Liver (tissue), 9 donors: Measurements from ENCODE around the gene TMOD2. TPM values are rescaled to one million over a fixed set of nuclear protein-coding genes. Genes with fewer than 3 reads are reported as not detected.

Experiments
- DNase-seq: peaks from one replicate; pipeline ENCODE4 v3.0.0-alpha.2; 2017; ENCODE audit warnings: low spot score
- H3K27ac ChIP-seq, 2 donors: one replicate each; pipeline ENCODE4 v1.7.0; 2013; ENCODE audit warnings: inconsistent platforms in 2 of 2, low read length in 2 of 2, control low read depth in 1 of 2, low read depth in 1 of 2, mild to moderate bottlenecking in 1 of 2
- H3K27me3 ChIP-seq, 4 donors: one replicate each; pipeline versions ENCODE4 v1.6.1 to v1.7.0; 2013; ENCODE audit warnings: low read length in 3 of 4, inconsistent platforms in 1 of 4, mild to moderate bottlenecking in 1 of 4, moderate library complexity in 1 of 4; ENCODE audit not compliant: control insufficient read depth in 4 of 4, insufficient read depth in 4 of 4
- H3K36me3 ChIP-seq, 4 donors: one replicate each; pipeline versions ENCODE4 v1.6.1 to v1.7.0; 2013; ENCODE audit warnings: low read length in 3 of 4, mild to moderate bottlenecking in 3 of 4, low read depth in 1 of 4, moderate library complexity in 1 of 4; ENCODE audit not compliant: control insufficient read depth in 4 of 4, insufficient read depth in 3 of 4
- H3K4me1 ChIP-seq, 4 donors: one replicate each; pipeline versions ENCODE4 v1.6.1 to v1.7.0; 2013; ENCODE audit warnings: low read length in 3 of 4, mild to moderate bottlenecking in 3 of 4, moderate library complexity in 1 of 4; ENCODE audit not compliant: control insufficient read depth in 4 of 4, insufficient read depth in 4 of 4
- H3K4me3 ChIP-seq, 3 donors: one replicate each; pipeline versions ENCODE4 v1.6.1 to v1.7.0; 2013; ENCODE audit warnings: low read length in 3 of 3, control low read depth in 1 of 3, low read depth in 1 of 3, mild to moderate bottlenecking in 1 of 3
- H3K9ac ChIP-seq, 2 donors: one replicate each; pipeline ENCODE4 v1.7.0; 2013; ENCODE audit warnings: low read length in 2 of 2, mild to moderate bottlenecking in 2 of 2, moderate library complexity in 2 of 2, control low read depth in 1 of 2, low read depth in 1 of 2
- H3K9me3 ChIP-seq, 4 donors: one replicate each; pipeline versions ENCODE4 v1.6.1 to v1.7.0; 2013; ENCODE audit warnings: low read length in 3 of 4; ENCODE audit not compliant: control insufficient read depth in 4 of 4
- EGR1 ChIP-seq, 2 donors: IDR thresholded peaks; 2 replicates each; pipeline ENCODE4 v1.6.1; 2016 to 2018; ENCODE audit warnings: antibody characterized with exemption in 2 of 2, low read depth in 2 of 2
- FOXA2 ChIP-seq: IDR thresholded peaks from 2 replicates; pipeline ENCODE4 v1.6.1; 2016; ENCODE audit warnings: antibody characterized with exemption
- HNF4A ChIP-seq, 2 donors: conservative IDR thresholded peaks; 2 replicates each; pipeline ENCODE4 v1.6.1; 2016; ENCODE audit warnings: antibody characterized with exemption in 2 of 2, mild to moderate bottlenecking in 2 of 2
- HNF4G ChIP-seq: IDR thresholded peaks from 2 replicates; pipeline ENCODE4 v1.6.1; 2016; ENCODE audit warnings: antibody characterized with exemption
- NR2F2 ChIP-seq: IDR thresholded peaks from 2 replicates; pipeline ENCODE4 v1.6.1; 2016; ENCODE audit warnings: antibody characterized with exemption
- RAD21 ChIP-seq, 2 donors: IDR thresholded peaks; 2 replicates each; pipeline ENCODE4 v1.6.1; 2016; ENCODE audit warnings: antibody characterized with exemption in 2 of 2, mild to moderate bottlenecking in 2 of 2
- RXRA ChIP-seq, 2 donors: IDR thresholded peaks; 2 replicates each; pipeline ENCODE4 v1.6.1; 2017 to 2018; ENCODE audit warnings: antibody characterized with exemption in 2 of 2, mild to moderate bottlenecking in 1 of 2
- SP1 ChIP-seq: IDR thresholded peaks from 2 replicates; pipeline ENCODE4 v1.6.1; 2018; ENCODE audit warnings: antibody characterized with exemption, mild to moderate bottlenecking
- TAF1 ChIP-seq: conservative IDR thresholded peaks from 2 replicates; pipeline ENCODE4 v1.6.1; 2016; ENCODE audit warnings: antibody characterized with exemption, mild to moderate bottlenecking
- WGBS: extraction: QIAGEN DNeasy Blood & Tissue Kit; methylation state at CpG from one replicate; pipeline ENCODE4 v1.1.7; 2013; 5-methylcytosine and 5-hydroxymethylcytosine counted together
- polyA plus RNA-seq, 2 donors: library from polyadenylated mRNA; stranded (reverse) in 1 of 2; unstranded in 1 of 2; fragments of 200-250 nt in 1 of 2; fragments of >200 nt in 1 of 2; fragmentation: Nextera tagmentation in 1 of 2; extraction: Ambion mirVana in 1 of 2; gene quantifications; one replicate each; pipeline versions ENCODE4 v1.2.1 to v1.2.3, GENCODE V29; 2013 to 2015
- total RNA-seq, 2 donors: library from RNA; depleted of rRNA; stranded (reverse); fragments of >200 nt; gene quantifications; one replicate each; pipeline ENCODE4 v1.2.3, GENCODE V29; 2014
- TF ChIP-seq, protein P1 (sequence below): fragments of 150-350 bp; IDR thresholded peaks from 2 replicates; pipeline ENCODE4 v1.5.1; 2017; ENCODE audit warnings: improper control_type of control experiment, low read depth, low read length; ENCODE audit not compliant: missing input control
- TF ChIP-seq, protein P2 (sequence below): IDR thresholded peaks from 2 replicates; pipeline ENCODE4 v1.6.1; 2016; ENCODE audit warnings: antibody characterized with exemption
- TF ChIP-seq, protein P3 (sequence below): IDR thresholded peaks from 2 replicates; pipeline ENCODE4 v1.6.1; 2016; ENCODE audit warnings: antibody characterized with exemption
- TF ChIP-seq, protein P4 (sequence below): IDR thresholded peaks from 2 replicates; pipeline ENCODE4 v1.6.1; 2016; ENCODE audit warnings: antibody characterized with exemption, mild to moderate bottlenecking
- donor health status: healthy.
- donor health status: healthy.
- donor health status: healthy.
- donor health status: healthy.
- donor health status: healthy.

The TMOD2 gene
- total and polyA plus RNA-seq, 4 donors: 0.46 to 2.1 (median 1.1) TPM

DNA sequence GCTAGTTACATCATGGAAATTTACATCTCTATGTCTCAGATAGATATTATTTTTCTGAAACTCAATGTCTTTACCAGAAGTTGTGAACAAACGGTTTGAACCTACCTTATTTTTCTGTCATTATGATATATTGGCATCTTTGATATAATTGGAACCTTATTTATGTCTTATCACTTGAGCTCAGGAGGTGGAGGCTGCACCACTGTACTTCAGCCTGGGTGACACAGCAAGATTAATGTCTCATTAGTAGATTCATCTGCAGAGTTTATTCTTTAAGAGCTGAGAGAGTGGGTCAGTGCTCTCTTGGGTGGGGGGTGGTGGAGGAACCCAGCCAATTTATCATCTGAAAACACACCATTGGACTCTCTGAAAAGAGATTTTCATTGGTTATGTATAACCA lies 48.7 kb upstream of the TMOD2 start:
- Histone ChIP-seq H3K36me3 (no peaks in the 10 kb centered on the region), H3K9me3 (no peaks in the 10 kb centered on the region), H3K27me3 (no peaks in the 10 kb centered on the region), H3K4me1 (no peaks in the 10 kb centered on the region), H3K27ac (no peak overlapping the region), H3K4me3 (no peak overlapping the region), H3K9ac (no peak overlapping the region)
- WGBS: 73% methylated on average over 1 of the region's 1 CpG
- no peak for DNase-seq
- TF ChIP-seq TAF1: no peak
- TF ChIP-seq HNF4G: no peak
- no peak for TF ChIP-seq FOXA2
- no peak for TF ChIP-seq RXRA (IDR thresholded peaks at IDR 0.05)

DNA sequence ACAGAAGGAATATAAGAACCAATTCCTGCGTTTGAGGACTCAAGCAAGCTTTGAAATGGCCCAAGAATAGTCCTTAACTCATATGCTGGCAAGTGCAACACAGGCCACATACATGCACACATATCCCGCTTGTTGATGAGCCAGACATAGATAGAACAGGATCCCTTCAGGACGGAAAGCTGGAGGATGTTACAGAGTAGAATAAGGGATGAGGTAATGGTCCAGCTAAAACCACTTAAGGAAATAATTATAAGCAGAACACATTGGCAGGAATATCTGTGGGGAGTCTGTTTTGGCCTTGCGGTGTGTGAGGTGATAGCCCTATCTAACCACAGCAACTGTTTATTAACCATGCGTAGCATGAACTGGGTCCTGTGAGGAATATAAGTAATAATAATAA lies 45.1 kb upstream of the TMOD2 start:
- no peak overlapping the region for H3K4me3 ChIP-seq
- no peaks in the 10 kb centered on the region for H3K36me3 ChIP-seq
- no peaks in the 10 kb centered on the region for H3K4me1 ChIP-seq
- no peak overlapping the region for H3K9ac ChIP-seq
- H3K27ac ChIP-seq: no peak overlapping the region
- DNase-seq: no peak
- H3K9me3 ChIP-seq: no peaks in the 10 kb centered on the region
- WGBS: 93% methylated on average over 5 of the region's 5 CpGs
- no peaks in the 10 kb centered on the region for H3K27me3 ChIP-seq
- TF ChIP-seq HNF4G: no peak
- no peak for TF ChIP-seq EGR1 (IDR thresholded peaks at IDR 0.05; ENCODE audit: low read depth in 2 of 2)
- no peak for TF ChIP-seq RAD21 (IDR thresholded peaks at IDR 0.05)
- no peak for TF ChIP-seq SP1
- TF ChIP-seq, protein P1, sequence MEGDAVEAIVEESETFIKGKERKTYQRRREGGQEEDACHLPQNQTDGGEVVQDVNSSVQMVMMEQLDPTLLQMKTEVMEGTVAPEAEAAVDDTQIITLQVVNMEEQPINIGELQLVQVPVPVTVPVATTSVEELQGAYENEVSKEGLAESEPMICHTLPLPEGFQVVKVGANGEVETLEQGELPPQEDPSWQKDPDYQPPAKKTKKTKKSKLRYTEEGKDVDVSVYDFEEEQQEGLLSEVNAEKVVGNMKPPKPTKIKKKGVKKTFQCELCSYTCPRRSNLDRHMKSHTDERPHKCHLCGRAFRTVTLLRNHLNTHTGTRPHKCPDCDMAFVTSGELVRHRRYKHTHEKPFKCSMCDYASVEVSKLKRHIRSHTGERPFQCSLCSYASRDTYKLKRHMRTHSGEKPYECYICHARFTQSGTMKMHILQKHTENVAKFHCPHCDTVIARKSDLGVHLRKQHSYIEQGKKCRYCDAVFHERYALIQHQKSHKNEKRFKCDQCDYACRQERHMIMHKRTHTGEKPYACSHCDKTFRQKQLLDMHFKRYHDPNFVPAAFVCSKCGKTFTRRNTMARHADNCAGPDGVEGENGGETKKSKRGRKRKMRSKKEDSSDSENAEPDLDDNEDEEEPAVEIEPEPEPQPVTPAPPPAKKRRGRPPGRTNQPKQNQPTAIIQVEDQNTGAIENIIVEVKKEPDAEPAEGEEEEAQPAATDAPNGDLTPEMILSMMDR: no peak
- no peak for TF ChIP-seq HNF4A (conservative IDR thresholded peaks at IDR 0.05)
- no peak for TF ChIP-seq NR2F2
- TF ChIP-seq, protein P2, sequence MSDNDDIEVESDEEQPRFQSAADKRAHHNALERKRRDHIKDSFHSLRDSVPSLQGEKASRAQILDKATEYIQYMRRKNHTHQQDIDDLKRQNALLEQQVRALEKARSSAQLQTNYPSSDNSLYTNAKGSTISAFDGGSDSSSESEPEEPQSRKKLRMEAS: no peak
- TF ChIP-seq, protein P3, sequence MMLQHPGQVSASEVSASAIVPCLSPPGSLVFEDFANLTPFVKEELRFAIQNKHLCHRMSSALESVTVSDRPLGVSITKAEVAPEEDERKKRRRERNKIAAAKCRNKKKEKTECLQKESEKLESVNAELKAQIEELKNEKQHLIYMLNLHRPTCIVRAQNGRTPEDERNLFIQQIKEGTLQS: no peak
- TF ChIP-seq, protein P4, sequence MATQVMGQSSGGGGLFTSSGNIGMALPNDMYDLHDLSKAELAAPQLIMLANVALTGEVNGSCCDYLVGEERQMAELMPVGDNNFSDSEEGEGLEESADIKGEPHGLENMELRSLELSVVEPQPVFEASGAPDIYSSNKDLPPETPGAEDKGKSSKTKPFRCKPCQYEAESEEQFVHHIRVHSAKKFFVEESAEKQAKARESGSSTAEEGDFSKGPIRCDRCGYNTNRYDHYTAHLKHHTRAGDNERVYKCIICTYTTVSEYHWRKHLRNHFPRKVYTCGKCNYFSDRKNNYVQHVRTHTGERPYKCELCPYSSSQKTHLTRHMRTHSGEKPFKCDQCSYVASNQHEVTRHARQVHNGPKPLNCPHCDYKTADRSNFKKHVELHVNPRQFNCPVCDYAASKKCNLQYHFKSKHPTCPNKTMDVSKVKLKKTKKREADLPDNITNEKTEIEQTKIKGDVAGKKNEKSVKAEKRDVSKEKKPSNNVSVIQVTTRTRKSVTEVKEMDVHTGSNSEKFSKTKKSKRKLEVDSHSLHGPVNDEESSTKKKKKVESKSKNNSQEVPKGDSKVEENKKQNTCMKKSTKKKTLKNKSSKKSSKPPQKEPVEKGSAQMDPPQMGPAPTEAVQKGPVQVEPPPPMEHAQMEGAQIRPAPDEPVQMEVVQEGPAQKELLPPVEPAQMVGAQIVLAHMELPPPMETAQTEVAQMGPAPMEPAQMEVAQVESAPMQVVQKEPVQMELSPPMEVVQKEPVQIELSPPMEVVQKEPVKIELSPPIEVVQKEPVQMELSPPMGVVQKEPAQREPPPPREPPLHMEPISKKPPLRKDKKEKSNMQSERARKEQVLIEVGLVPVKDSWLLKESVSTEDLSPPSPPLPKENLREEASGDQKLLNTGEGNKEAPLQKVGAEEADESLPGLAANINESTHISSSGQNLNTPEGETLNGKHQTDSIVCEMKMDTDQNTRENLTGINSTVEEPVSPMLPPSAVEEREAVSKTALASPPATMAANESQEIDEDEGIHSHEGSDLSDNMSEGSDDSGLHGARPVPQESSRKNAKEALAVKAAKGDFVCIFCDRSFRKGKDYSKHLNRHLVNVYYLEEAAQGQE: no peak
